CD14-positive monocyte (primary cell): ENCODE data around the gene FAAP20. TPM values are rescaled to one million over a fixed set of nuclear protein-coding genes. Genes with fewer than 3 reads are reported as not detected.
A peak's percentile ranks its signal among the peaks of the same experiment; 100 is the strongest.

Source experiments
- DNase-seq, 3 donors: peaks; one replicate each; pipeline ENCODE4 v3.0.0-alpha.2; 2011 to 2022
- H2AFZ ChIP-seq: 2 replicates; pipeline ENCODE4 v1.6.0; 2012; ENCODE audit warnings: mild to moderate bottlenecking, low read depth, low read length, inconsistent platforms; ENCODE audit not compliant: insufficient read depth, poor library complexity, severe bottlenecking
- H3K27ac ChIP-seq, 2 donors: 1 replicate in 1 of 2; 2 replicates in 1 of 2; pipeline ENCODE4 v1.5.1; 2012 to 2013; ENCODE audit warnings: low read length in 2 of 2, control low read depth in 1 of 2, inconsistent platforms in 1 of 2, low read depth in 1 of 2, mild to moderate bottlenecking in 1 of 2
- H3K27me3 ChIP-seq, 2 donors: one replicate each; pipeline versions ENCODE4 v1.6.0 to v1.6.1; 2011 to 2013; ENCODE audit warnings: low read length in 2 of 2; ENCODE audit not compliant: control insufficient read depth in 2 of 2, insufficient read depth in 2 of 2
- H3K36me3 ChIP-seq, 2 donors: replicated peaks in 1 of 2; 1 replicate in 1 of 2; 2 replicates in 1 of 2; pipeline versions ENCODE4 v1.5.1 to v1.6.1; 2012 to 2013; ENCODE audit warnings: low read length in 2 of 2, control low read depth in 1 of 2, inconsistent platforms in 1 of 2, mild to moderate bottlenecking in 1 of 2; ENCODE audit not compliant: insufficient read depth in 2 of 2, control insufficient read depth in 1 of 2
- H3K4me1 ChIP-seq, 2 donors: 1 replicate in 1 of 2; 2 replicates in 1 of 2; pipeline versions ENCODE4 v1.5.1 to v1.6.1; 2012 to 2013; ENCODE audit warnings: low read length in 2 of 2, control low read depth in 1 of 2, inconsistent platforms in 1 of 2, mild to moderate bottlenecking in 1 of 2, moderate library complexity in 1 of 2; ENCODE audit not compliant: insufficient read depth in 2 of 2, control insufficient read depth in 1 of 2
- H3K4me2 ChIP-seq: replicated peaks from 2 replicates; pipeline ENCODE3; 2012; ENCODE audit warnings: low read length, moderate library complexity, mild to moderate bottlenecking; ENCODE audit not compliant: poor library complexity, severe bottlenecking; ENCODE audit errors: extremely low read depth
- H3K4me3 ChIP-seq, 3 experiments: fragments of 200-600 bp in 1 of 3; sonication (generic) in 1 of 3; replicated peaks in 1 of 3; 1 replicate in 2 of 3; 2 replicates in 1 of 3; pipeline ENCODE4 v1.5.1; 2011 to 2013; ENCODE audit warnings: low read length in 3 of 3, mild to moderate bottlenecking in 3 of 3, control low read depth in 2 of 3, low read depth in 2 of 3, inconsistent platforms in 1 of 3, moderate library complexity in 1 of 3
- H3K79me2 ChIP-seq: 2 replicates; pipeline ENCODE4 v1.6.0; 2012; ENCODE audit warnings: mild to moderate bottlenecking, control low read depth, inconsistent platforms, low read length, moderate library complexity; ENCODE audit not compliant: insufficient read depth
- H3K9ac ChIP-seq: 2 replicates; pipeline ENCODE4 v1.6.0; 2017; ENCODE audit warnings: low read length, mild to moderate bottlenecking; ENCODE audit not compliant: insufficient read depth, poor library complexity, severe bottlenecking
- H3K9me3 ChIP-seq, 2 donors: replicated peaks in 1 of 2; 1 replicate in 1 of 2; 2 replicates in 1 of 2; pipeline versions ENCODE4 v1.5.1 to v1.6.1; 2012 to 2013; ENCODE audit warnings: low read length in 2 of 2, control low read depth in 1 of 2; ENCODE audit not compliant: control insufficient read depth in 1 of 2, insufficient read depth in 1 of 2
- H4K20me1 ChIP-seq: 2 replicates; pipeline ENCODE4 v1.6.0; 2012; ENCODE audit warnings: mild to moderate bottlenecking, low read length, control low read depth, moderate library complexity; ENCODE audit not compliant: insufficient read depth
- H3K27ac Mint-ChIP-seq, 7 donors: one replicate each; pipeline ENCODE4 v1.8.0; 2020; ENCODE audit warnings: mild to moderate bottlenecking in 7 of 7, mixed read lengths in 7 of 7, moderate library complexity in 6 of 7, inconsistent platforms in 2 of 7
- H3K27me3 Mint-ChIP-seq, 3 donors: one replicate each; pipeline ENCODE4 v1.8.0; 2021 to 2022; ENCODE audit warnings: low read depth in 3 of 3, mild to moderate bottlenecking in 3 of 3, mixed read lengths in 3 of 3, moderate library complexity in 3 of 3, inconsistent platforms in 1 of 3
- H3K36me3 Mint-ChIP-seq, 2 donors: one replicate each; pipeline ENCODE4 v1.8.0; 2020; ENCODE audit warnings: mixed read lengths in 2 of 2, inconsistent platforms in 1 of 2, mild to moderate bottlenecking in 1 of 2
- H3K4me1 Mint-ChIP-seq: one replicate; pipeline ENCODE4 v1.8.0; 2020; ENCODE audit warnings: mild to moderate bottlenecking, mixed read lengths
- H3K4me3 Mint-ChIP-seq, 2 donors: one replicate each; pipeline ENCODE4 v1.8.0; 2020; ENCODE audit warnings: mild to moderate bottlenecking in 2 of 2, mixed read lengths in 2 of 2, moderate library complexity in 1 of 2
- H3K9me3 Mint-ChIP-seq, 7 donors: one replicate each; pipeline ENCODE4 v1.8.0; 2020 to 2022; ENCODE audit warnings: mixed read lengths in 7 of 7, mild to moderate bottlenecking in 6 of 7, moderate library complexity in 6 of 7, inconsistent platforms in 2 of 7
- CTCF ChIP-seq: fragments of 200-600 bp; IDR thresholded peaks from one replicate; pipeline ENCODE4 v1.8.0; 2022; ENCODE audit warnings: antibody characterized with exemption, mild to moderate bottlenecking
- WGBS: methylation state at CpG from one replicate; pipeline ENCODE4 v1.1.5; 2013; ENCODE audit warnings: missing lambda C conversion rate; ENCODE audit not compliant: insufficient coverage; 5-methylcytosine and 5-hydroxymethylcytosine counted together
- intact Hi-C, 2 donors: fragments of 100-400 bp; cut with micrococcal nuclease; formaldehyde crosslinking; loops; one replicate each; pipeline versions ENCODE4 v1.15.0 to v1.15.1; 2023
- polyA plus RNA-seq, 3 donors: library from polyadenylated mRNA; depleted of rRNA in 1 of 3; unstranded in 2 of 3; stranded (reverse) in 1 of 3; fragments of 300-500 nt in 2 of 3; fragments of >200 nt in 1 of 3; fragmentation: Illumina TruSeq in 2 of 3; gene quantifications; 1 replicate in 2 of 3; 2 replicates in 1 of 3; pipeline ENCODE4 v1.2.3, GENCODE V29; 2012 to 2021

Gene FAAP20
- polyA plus RNA-seq, 3 donors = 11.8 to 49.3 (median 35.1) TPM

- H3K9ac ChIP-seq = no peak overlapping the region
- peaks cover 48 to 54% of the 10 kb centered on the region in 2 donors for H3K4me1 ChIP-seq
- intact Hi-C loops = no loop called here
- DNase-seq = no peak
- H3K9me3 ChIP-seq = no peaks in the 10 kb centered on the region
- no peak overlapping the region for H2AFZ ChIP-seq
- H3K27me3 ChIP-seq = no peaks in the 10 kb centered on the region
- Mint-ChIP-seq H3K4me3 (no peak overlapping the region), H3K27me3 (peaks cover 0 to 6% (median 2%) of the 10 kb centered on the region in 3 donors), H3K9me3 (peaks cover 0 to 6% (median 0%) of the 10 kb centered on the region in 7 donors), H3K4me1 (peaks cover 8% of the 10 kb centered on the region), H3K36me3 (peaks cover 12 to 18% of the 10 kb centered on the region in 2 donors), H3K27ac (peak overlapping the region in 2 of 7 donors; percentile 30 to 59)
- H3K36me3 ChIP-seq = no peaks in the 10 kb centered on the region
- no peak for TF ChIP-seq CTCF
- WGBS = 99% methylated on average over 10 of the region's 21 CpGs
- no peaks in the 10 kb centered on the region for H4K20me1 ChIP-seq
- H3K27ac ChIP-seq = no peak overlapping the region
- H3K79me2 ChIP-seq = peaks cover 4% of the 10 kb centered on the region
- no peak overlapping the region for H3K4me3 ChIP-seq
- no peak overlapping the region for H3K4me2 ChIP-seq
These were observed 40.5 kb downstream of the FAAP20 start for GRCh38 chr1:2154022-2154421.

- no peak overlapping the region for H2AFZ ChIP-seq
- Mint-ChIP-seq H3K9me3 (peaks cover 0 to 6% (median 0%) of the 10 kb centered on the region in 7 donors), H3K27me3 (peaks cover 0 to 6% (median 2%) of the 10 kb centered on the region in 3 donors), H3K27ac (peak overlapping the region in 1 of 7 donors; percentile 93), H3K4me1 (peaks cover 5% of the 10 kb centered on the region), H3K4me3 (no peak overlapping the region), H3K36me3 (peaks cover 12% of the 10 kb centered on the region in 2 donors)
- H3K27me3 ChIP-seq = no peaks in the 10 kb centered on the region
- WGBS = 95% methylated on average over 11 of the region's 11 CpGs
- H3K4me1 ChIP-seq = peaks cover 56 to 62% of the 10 kb centered on the region in 2 donors
- intact Hi-C loops = no loop called here
- no peak for DNase-seq
- peak overlapping the region; percentile 99 for H3K27ac ChIP-seq
- H3K36me3 ChIP-seq = no peaks in the 10 kb centered on the region
- TF ChIP-seq CTCF = no peak
- no peak overlapping the region for H3K4me2 ChIP-seq
- no peak overlapping the region for H3K9ac ChIP-seq
- no peaks in the 10 kb centered on the region for H4K20me1 ChIP-seq
- no peaks in the 10 kb centered on the region for H3K9me3 ChIP-seq
- peaks cover 4% of the 10 kb centered on the region for H3K79me2 ChIP-seq
- no peak overlapping the region for H3K4me3 ChIP-seq
These were observed 41.6 kb downstream of the FAAP20 start for GRCh38 chr1:2152954-2153353.
